Sigmoid colon (tissue), 4 donors: ENCODE results near the gene MINDY4.

ENCODE experiments used
- POLR2A ChIP-seq, 2 donors: fragments of 450-650 bp; IDR thresholded peaks; one replicate each; pipeline ENCODE4 v1.6.1; 2016; ENCODE audit warnings: antibody characterized with exemption in 2 of 2, mild to moderate bottlenecking in 2 of 2, moderate library complexity in 2 of 2
- POLR2AphosphoS5 ChIP-seq, 4 donors: sonication (generic); formaldehyde crosslinking; IDR thresholded peaks; one replicate each; pipeline ENCODE4 v1.6.1; 2017; ENCODE audit warnings: antibody characterized with exemption in 4 of 4
- TF ChIP-seq, protein P1 (sequence below), 4 experiments: fragments of 450-650 bp in 3 of 4; fragments of 200-600 bp in 1 of 4; IDR thresholded peaks; one replicate each; pipeline ENCODE4 v1.5.1; 2016 to 2019; ENCODE audit warnings: antibody characterized with exemption in 4 of 4, mild to moderate bottlenecking in 3 of 4, moderate library complexity in 2 of 4

DNA sequence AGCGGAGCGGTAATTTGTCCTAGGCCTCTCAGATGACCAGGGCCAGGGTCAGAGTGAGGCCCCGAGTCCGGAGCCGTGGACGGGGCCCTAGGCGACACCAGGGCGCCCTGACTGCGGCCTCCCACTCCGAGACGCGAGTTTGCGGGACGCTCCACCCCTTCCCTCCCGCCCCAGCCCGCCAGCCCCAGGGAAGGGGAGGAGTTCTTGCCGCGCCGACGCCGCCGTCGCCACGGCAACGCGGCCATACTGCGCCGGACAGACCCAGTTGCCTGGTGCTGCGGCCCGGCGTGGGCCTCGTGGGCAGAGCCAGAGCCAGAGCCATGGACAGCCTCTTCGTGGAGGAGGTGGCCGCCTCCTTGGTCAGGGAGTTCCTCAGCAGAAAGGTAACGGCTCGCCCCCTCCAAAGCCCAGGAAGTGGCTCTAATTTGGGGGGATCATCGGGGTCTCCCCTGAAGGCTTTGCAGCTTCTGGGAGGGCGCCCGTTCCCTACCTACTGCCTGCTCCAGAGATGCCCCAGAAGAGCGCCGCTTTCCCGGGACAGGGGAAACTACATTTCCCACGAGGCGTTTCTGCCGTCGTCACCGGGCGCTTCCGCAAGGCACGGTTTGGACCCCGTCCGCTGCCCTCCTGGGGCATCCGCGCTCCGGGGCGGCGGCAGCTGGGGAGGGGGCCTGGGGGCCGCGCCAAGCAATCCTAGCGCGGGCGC lies at the start of gene MINDY4:
- TF ChIP-seq, protein P1, sequence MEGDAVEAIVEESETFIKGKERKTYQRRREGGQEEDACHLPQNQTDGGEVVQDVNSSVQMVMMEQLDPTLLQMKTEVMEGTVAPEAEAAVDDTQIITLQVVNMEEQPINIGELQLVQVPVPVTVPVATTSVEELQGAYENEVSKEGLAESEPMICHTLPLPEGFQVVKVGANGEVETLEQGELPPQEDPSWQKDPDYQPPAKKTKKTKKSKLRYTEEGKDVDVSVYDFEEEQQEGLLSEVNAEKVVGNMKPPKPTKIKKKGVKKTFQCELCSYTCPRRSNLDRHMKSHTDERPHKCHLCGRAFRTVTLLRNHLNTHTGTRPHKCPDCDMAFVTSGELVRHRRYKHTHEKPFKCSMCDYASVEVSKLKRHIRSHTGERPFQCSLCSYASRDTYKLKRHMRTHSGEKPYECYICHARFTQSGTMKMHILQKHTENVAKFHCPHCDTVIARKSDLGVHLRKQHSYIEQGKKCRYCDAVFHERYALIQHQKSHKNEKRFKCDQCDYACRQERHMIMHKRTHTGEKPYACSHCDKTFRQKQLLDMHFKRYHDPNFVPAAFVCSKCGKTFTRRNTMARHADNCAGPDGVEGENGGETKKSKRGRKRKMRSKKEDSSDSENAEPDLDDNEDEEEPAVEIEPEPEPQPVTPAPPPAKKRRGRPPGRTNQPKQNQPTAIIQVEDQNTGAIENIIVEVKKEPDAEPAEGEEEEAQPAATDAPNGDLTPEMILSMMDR (IDR thresholded peaks at IDR 0.05), result no peak
- TF ChIP-seq POLR2A (IDR thresholded peaks at IDR 0.05) (no peak), POLR2AphosphoS5 (IDR thresholded peaks at IDR 0.05) (peak; percentile 38 to 73 (median 58))
